OCI-LY1 (cell line): ENCODE results near the gene SLC17A7.

Experiments
- H2AFZ ChIP-seq: fragments of 200-600 bp; sonication (generic), shearing (Covaris generic); 2 replicates; pipeline ENCODE4 v1.6.0; 2014; ENCODE audit warnings: antibody characterized with exemption, mild to moderate bottlenecking, low read length
- H3F3A ChIP-seq: fragments of 200-600 bp; sonication (generic), shearing (Covaris generic); 2 replicates; pipeline ENCODE4 v1.6.0; 2014; ENCODE audit warnings: mild to moderate bottlenecking, antibody characterized with exemption, low read length, moderate library complexity; ENCODE audit not compliant: insufficient read depth
- H3K27ac ChIP-seq: fragments of 200-600 bp; sonication (generic); 2 replicates; pipeline ENCODE4 v1.5.1; 2014; ENCODE audit warnings: low read length, mixed run types, mild to moderate bottlenecking, low read depth; ENCODE audit not compliant: poor library complexity, severe bottlenecking
- H3K27me3 ChIP-seq: fragments of 200-600 bp; sonication (generic); 2 replicates; pipeline ENCODE4 v1.6.0; 2014; ENCODE audit warnings: antibody characterized with exemption, mild to moderate bottlenecking, low read length, moderate library complexity; ENCODE audit not compliant: insufficient read depth
- H3K36me3 ChIP-seq: fragments of 200-600 bp; sonication (generic); 2 replicates; pipeline ENCODE4 v1.6.1; 2014; ENCODE audit warnings: mild to moderate bottlenecking, antibody characterized with exemption, low read length, moderate library complexity, mixed read lengths; ENCODE audit not compliant: insufficient read depth
- H3K4me1 ChIP-seq: fragments of 200-600 bp; sonication (generic); 2 replicates; pipeline ENCODE4 v1.5.1; 2014; ENCODE audit warnings: mild to moderate bottlenecking, low read length, moderate library complexity; ENCODE audit not compliant: insufficient read depth, severe bottlenecking
- H3K4me2 ChIP-seq: fragments of 200-600 bp; sonication (generic), shearing (Covaris generic); 2 replicates; pipeline ENCODE4 v1.6.1; 2014; ENCODE audit warnings: low read length
- H3K4me3 ChIP-seq: fragments of 200-600 bp; sonication (generic); 2 replicates; pipeline ENCODE4 v1.5.1; 2014; ENCODE audit warnings: low read length, low read depth, mild to moderate bottlenecking, mixed read lengths; ENCODE audit not compliant: poor library complexity, severe bottlenecking
- H3K79me2 ChIP-seq: fragments of 200-600 bp; shearing (Covaris generic); 2 replicates; pipeline ENCODE4 v1.6.1; 2016; ENCODE audit warnings: mixed run types, low read length, mixed read lengths; ENCODE audit not compliant: insufficient read depth
- H3K9ac ChIP-seq: fragments of 200-600 bp; sonication (generic), shearing (Covaris generic); 2 replicates; pipeline ENCODE4 v1.6.1; 2014; ENCODE audit warnings: mild to moderate bottlenecking, low read length, mixed read lengths
- H3K9me2 ChIP-seq: fragments of 200-600 bp; sonication (generic), shearing (Covaris generic); 2 replicates; pipeline ENCODE4 v1.6.1; 2014; ENCODE audit warnings: low read depth, mild to moderate bottlenecking, low read length, mixed read lengths
- H3K9me3 ChIP-seq: fragments of 200-600 bp; shearing (Covaris generic); 2 replicates; pipeline ENCODE4 v1.6.1; 2014; ENCODE audit warnings: low read length, mixed read lengths
- H4K20me1 ChIP-seq: fragments of 200-600 bp; sonication (generic), shearing (Covaris generic); 2 replicates; pipeline ENCODE4 v1.6.0; 2016; ENCODE audit warnings: mild to moderate bottlenecking, low read length; ENCODE audit not compliant: insufficient read depth
- EZH2 ChIP-seq: fragments of 200-600 bp; sonication (generic), shearing (Covaris generic); IDR thresholded peaks from 2 replicates; pipeline ENCODE4 v1.8.0; 2017; ENCODE audit warnings: borderline replicate concordance, mixed run types, mild to moderate bottlenecking, antibody characterized with exemption, low read length, moderate library complexity, mixed read lengths
- TF ChIP-seq, protein P1 (sequence below): fragments of 200-600 bp; sonication (generic), shearing (Covaris generic); IDR thresholded peaks from 2 replicates; pipeline ENCODE4 v1.5.1; 2017; ENCODE audit warnings: mild to moderate bottlenecking, antibody characterized with exemption, low read length, moderate library complexity, mixed read lengths

The SLC17A7 gene

DNA sequence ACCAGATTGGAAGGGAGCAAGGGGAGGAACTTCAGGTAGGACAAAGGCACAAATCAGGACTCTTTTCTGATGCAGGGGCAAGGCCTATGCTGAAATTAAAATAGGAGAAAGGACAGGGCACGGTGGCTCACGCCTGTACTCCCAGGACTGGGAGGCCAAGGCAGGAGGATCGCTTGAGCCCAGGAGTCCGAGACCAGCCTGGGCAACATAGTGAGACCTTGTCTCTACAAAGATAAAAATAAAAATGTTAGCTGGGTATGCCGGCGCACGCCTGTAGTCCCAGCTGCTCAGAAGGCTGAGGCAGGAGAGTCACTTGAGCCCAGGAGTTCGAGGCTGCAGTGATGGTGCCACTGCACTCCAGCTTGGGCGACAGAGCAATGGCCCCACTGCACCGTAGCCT is 5.7 kb downstream of the SLC17A7 start:
- Histone ChIP-seq H3K4me2 (no peak overlapping the region), H4K20me1 (no peaks in the 10 kb centered on the region), H2AFZ (no peak overlapping the region), H3K9me2 (no peaks in the 10 kb centered on the region), H3K9me3 (no peaks in the 10 kb centered on the region), H3K9ac (no peak overlapping the region), H3K36me3 (no peaks in the 10 kb centered on the region), H3K79me2 (no peaks in the 10 kb centered on the region), H3K4me1 (peaks cover 6% of the 10 kb centered on the region), H3K27ac (no peak overlapping the region), H3F3A (no peaks in the 10 kb centered on the region), H3K27me3 (peaks cover 15% of the 10 kb centered on the region), H3K4me3 (no peak overlapping the region)
- TF ChIP-seq, protein P1, sequence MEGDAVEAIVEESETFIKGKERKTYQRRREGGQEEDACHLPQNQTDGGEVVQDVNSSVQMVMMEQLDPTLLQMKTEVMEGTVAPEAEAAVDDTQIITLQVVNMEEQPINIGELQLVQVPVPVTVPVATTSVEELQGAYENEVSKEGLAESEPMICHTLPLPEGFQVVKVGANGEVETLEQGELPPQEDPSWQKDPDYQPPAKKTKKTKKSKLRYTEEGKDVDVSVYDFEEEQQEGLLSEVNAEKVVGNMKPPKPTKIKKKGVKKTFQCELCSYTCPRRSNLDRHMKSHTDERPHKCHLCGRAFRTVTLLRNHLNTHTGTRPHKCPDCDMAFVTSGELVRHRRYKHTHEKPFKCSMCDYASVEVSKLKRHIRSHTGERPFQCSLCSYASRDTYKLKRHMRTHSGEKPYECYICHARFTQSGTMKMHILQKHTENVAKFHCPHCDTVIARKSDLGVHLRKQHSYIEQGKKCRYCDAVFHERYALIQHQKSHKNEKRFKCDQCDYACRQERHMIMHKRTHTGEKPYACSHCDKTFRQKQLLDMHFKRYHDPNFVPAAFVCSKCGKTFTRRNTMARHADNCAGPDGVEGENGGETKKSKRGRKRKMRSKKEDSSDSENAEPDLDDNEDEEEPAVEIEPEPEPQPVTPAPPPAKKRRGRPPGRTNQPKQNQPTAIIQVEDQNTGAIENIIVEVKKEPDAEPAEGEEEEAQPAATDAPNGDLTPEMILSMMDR, result no peak
- TF ChIP-seq EZH2, result no peak

DNA sequence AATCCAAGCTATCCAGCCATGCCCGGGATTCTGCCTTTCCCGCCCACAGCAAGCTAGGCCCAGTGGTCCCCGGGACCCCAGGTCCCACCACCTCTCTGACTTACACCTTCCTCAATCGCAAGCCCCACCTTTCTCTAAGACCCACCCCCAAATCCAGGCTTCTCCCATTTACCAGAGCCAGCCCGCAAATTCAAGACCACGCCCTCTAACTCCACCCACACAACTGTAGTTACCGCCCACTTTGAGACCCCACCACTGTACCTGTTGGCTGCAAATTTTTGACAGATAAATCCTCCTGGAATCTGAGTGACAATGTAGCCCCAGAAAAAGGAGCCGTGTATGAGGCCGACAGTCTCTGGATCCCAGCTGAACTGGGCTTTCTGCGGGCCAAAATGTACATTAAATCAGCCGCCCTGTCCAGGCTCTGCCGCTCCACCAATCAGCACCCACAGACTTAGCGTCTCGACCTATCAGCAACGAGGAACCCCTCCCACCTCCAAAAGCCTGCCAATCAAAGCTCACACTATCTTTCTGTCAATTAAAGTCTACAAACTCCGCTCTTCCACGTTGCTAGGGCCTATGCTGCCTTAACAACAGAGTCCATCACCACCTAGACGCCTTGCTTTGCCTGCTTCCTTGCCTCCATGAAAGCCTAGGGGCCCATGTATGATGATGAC is 6.3 kb downstream of the SLC17A7 start:
- Histone ChIP-seq H3K4me3 (no peak overlapping the region), H3K27me3 (0 out of 2 replicates have a peak, but pooled peaks cover 8% of the 10 kb centered on the region), H3K9me2 (no peaks in the 10 kb centered on the region), H2AFZ (no peak overlapping the region), H3K36me3 (no peaks in the 10 kb centered on the region), H4K20me1 (no peaks in the 10 kb centered on the region), H3K27ac (no peak overlapping the region), H3F3A (no peaks in the 10 kb centered on the region), H3K79me2 (no peaks in the 10 kb centered on the region), H3K4me1 (peaks cover 6% of the 10 kb centered on the region), H3K9ac (no peak overlapping the region), H3K4me2 (no peak overlapping the region), H3K9me3 (no peaks in the 10 kb centered on the region)
- no peak for TF ChIP-seq EZH2

DNA sequence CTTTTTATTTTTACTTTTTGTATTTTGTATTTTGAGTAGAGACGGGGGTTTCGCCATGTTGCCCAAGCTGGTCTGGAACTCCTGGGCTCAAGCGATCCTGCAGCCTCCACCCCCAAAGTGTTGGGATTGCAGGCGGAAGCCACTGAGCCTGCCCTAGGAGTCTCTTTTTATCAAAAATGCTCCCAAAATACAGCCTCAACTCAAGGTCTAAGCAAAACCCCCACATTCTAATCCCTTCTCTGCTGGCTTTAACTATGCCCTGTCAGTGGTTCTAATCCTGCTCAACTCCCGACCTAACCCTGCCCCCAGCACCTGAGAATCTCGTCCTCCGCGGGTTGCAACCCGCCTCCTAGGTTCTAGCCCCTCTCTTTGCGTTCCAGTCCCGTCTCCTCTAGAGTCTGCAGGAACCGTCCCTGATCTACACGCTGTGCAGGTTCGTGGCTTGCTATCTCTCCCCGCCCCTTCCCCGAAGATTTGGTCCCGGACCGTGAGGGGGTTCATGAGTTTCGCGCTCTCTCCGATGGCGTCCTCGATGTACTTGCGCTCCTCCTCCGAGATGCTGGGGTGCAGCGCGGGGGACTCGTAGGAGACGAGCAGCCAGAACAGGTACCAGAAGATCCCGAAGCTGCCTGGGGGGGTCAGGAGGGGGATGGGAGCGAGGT is 8.0 kb downstream of the SLC17A7 start:
- Histone ChIP-seq H3K9me3 (no peaks in the 10 kb centered on the region), H2AFZ (no peak overlapping the region), H3K27me3 (0 out of 2 replicates have a peak, but pooled peaks cover 2% of the 10 kb centered on the region), H3K9ac (no peak overlapping the region), H3K4me2 (no peak overlapping the region), H3K36me3 (no peaks in the 10 kb centered on the region), H3K9me2 (no peaks in the 10 kb centered on the region), H3K4me3 (no peak overlapping the region), H3F3A (no peaks in the 10 kb centered on the region; the same call in 1 of the 2 replicates), H3K79me2 (no peaks in the 10 kb centered on the region), H3K27ac (no peak overlapping the region), H4K20me1 (no peaks in the 10 kb centered on the region), H3K4me1 (peaks cover 6% of the 10 kb centered on the region)
- TF ChIP-seq EZH2, result no peak
- TF ChIP-seq, protein P1, result no peak
